Thyroid gland (tissue), 4 donors: ENCODE data around the gene DISP1. TPM values are rescaled to one million over a fixed set of nuclear protein-coding genes. Genes with fewer than 3 reads are reported as not detected.

Source experiments
- DNase-seq, 2 donors: peaks; one replicate each; pipeline ENCODE4 v3.0.0-alpha.2; 2019
- H3K27ac ChIP-seq, 3 donors: fragments of 200-600 bp; sonication (generic); 1 replicate in 2 of 3; 2 replicates in 1 of 3; pipeline ENCODE4 v1.5.1; 2016 to 2019; ENCODE audit warnings: mild to moderate bottlenecking in 1 of 3, moderate library complexity in 1 of 3
- H3K27me3 ChIP-seq: fragments of 200-600 bp; sonication (generic); one replicate; pipeline ENCODE4 v1.5.1; 2019
- H3K36me3 ChIP-seq, 2 donors: fragments of 200-600 bp; sonication (generic); one replicate each; pipeline ENCODE4 v1.5.1; 2016 to 2019
- H3K4me1 ChIP-seq, 2 donors: fragments of 200-600 bp; sonication (generic); one replicate each; pipeline ENCODE4 v1.5.1; 2017 to 2019
- H3K4me3 ChIP-seq, 3 donors: fragments of 200-600 bp; sonication (generic); replicated peaks in 1 of 3; 1 replicate in 2 of 3; 2 replicates in 1 of 3; pipeline ENCODE4 v1.5.1; 2016; ENCODE audit warnings: mild to moderate bottlenecking in 1 of 3
- H3K9me3 ChIP-seq: fragments of 200-600 bp; sonication (generic); one replicate; pipeline ENCODE4 v1.5.1; 2017
- POLR2A ChIP-seq, 2 donors: fragments of 450-650 bp; IDR thresholded peaks; one replicate each; pipeline ENCODE4 v1.6.1; 2017; ENCODE audit warnings: antibody characterized with exemption in 2 of 2, mild to moderate bottlenecking in 2 of 2, moderate library complexity in 1 of 2
- WGBS, 2 donors: methylation state at CpG; one replicate each; pipeline ENCODE4 v1.1.5; 2017; 5-methylcytosine and 5-hydroxymethylcytosine counted together
- intact Hi-C: fragments of 100-400 bp; cut with DNase I; formaldehyde crosslinking; loops from one replicate; pipeline ENCODE4 v1.15.1; 2023
- total RNA-seq, 4 donors: library from RNA; depleted of rRNA; stranded (reverse); fragments of >200 nt; gene quantifications; one replicate each; pipeline ENCODE4 v1.2.3, GENCODE V29; 2016
- TF ChIP-seq, protein P1 (sequence below), 6 experiments: fragments of 200-600 bp in 3 of 6; fragments of 450-650 bp in 3 of 6; sonication (generic) in 3 of 6; IDR thresholded peaks; one replicate each; pipeline ENCODE4 v1.5.1; 2016 to 2019; ENCODE audit warnings: antibody characterized with exemption in 6 of 6, mild to moderate bottlenecking in 2 of 6, inconsistent platforms in 1 of 6, moderate library complexity in 1 of 6

DISP1 gene
- total RNA-seq, 4 donors from 2014 or later = 11.5 to 21.4 (median 15.9) TPM

- TF ChIP-seq POLR2A (IDR thresholded peaks at IDR 0.05) = no peak
- TF ChIP-seq, protein P1, sequence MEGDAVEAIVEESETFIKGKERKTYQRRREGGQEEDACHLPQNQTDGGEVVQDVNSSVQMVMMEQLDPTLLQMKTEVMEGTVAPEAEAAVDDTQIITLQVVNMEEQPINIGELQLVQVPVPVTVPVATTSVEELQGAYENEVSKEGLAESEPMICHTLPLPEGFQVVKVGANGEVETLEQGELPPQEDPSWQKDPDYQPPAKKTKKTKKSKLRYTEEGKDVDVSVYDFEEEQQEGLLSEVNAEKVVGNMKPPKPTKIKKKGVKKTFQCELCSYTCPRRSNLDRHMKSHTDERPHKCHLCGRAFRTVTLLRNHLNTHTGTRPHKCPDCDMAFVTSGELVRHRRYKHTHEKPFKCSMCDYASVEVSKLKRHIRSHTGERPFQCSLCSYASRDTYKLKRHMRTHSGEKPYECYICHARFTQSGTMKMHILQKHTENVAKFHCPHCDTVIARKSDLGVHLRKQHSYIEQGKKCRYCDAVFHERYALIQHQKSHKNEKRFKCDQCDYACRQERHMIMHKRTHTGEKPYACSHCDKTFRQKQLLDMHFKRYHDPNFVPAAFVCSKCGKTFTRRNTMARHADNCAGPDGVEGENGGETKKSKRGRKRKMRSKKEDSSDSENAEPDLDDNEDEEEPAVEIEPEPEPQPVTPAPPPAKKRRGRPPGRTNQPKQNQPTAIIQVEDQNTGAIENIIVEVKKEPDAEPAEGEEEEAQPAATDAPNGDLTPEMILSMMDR (IDR thresholded peaks at IDR 0.05) = peak in 4 of 6 experiments; percentile 53 to 87 (median 69)
- intact Hi-C loops = loop anchor here (5.0 to 10.0 kb wide), 2 partner anchors 290 to 332 kb away; no protein-coding TSS in a partner anchor
- no peaks in the 10 kb centered on the region for H3K27me3 ChIP-seq
- H3K27ac ChIP-seq = no peak overlapping the region
- no peak for DNase-seq
- 13 to 14% methylated on average over 2 of the region's 2 CpGs for WGBS, 2 donors
- no peaks in the 10 kb centered on the region for H3K36me3 ChIP-seq
- peaks cover 0 to 6% of the 10 kb centered on the region in 2 donors for H3K4me1 ChIP-seq
- no peak overlapping the region for H3K4me3 ChIP-seq
- no peaks in the 10 kb centered on the region for H3K9me3 ChIP-seq
Observed at GRCh38 chr1:222792744-222793143, 22.1 kb upstream of the DISP1 start.

- Histone ChIP-seq H3K4me3 (no peak overlapping the region), H3K27ac (peak overlapping the region in 2 of 3 donors; percentile 6 to 10), H3K4me1 (peaks cover 0 to 13% of the 10 kb centered on the region in 2 donors), H3K27me3 (no peaks in the 10 kb centered on the region), H3K36me3 (no peaks in the 10 kb centered on the region), H3K9me3 (no peaks in the 10 kb centered on the region)
- no peak for TF ChIP-seq POLR2A (IDR thresholded peaks at IDR 0.05)
- TF ChIP-seq, protein P1 (IDR thresholded peaks at IDR 0.05) = no peak
- WGBS, 2 donors = 81 to 82% methylated on average over 3 to 6 of the region's 6 CpGs
- intact Hi-C loops = loop anchor here (5.0 to 10.0 kb wide), 2 partner anchors 287 to 330 kb away; no protein-coding TSS in a partner anchor
- DNase-seq = peak; percentile 65 to 75
Observed at GRCh38 chr1:222794656-222795474, 20.0 kb upstream of the DISP1 start.

- no peaks in the 10 kb centered on the region for H3K27me3 ChIP-seq
- DNase-seq = peak; percentile 75 to 78
- intact Hi-C loops = loop anchor here (10.0 kb wide), 1 partner anchor 327 kb away; no protein-coding TSS in a partner anchor
- H3K9me3 ChIP-seq = no peaks in the 10 kb centered on the region
- H3K4me1 ChIP-seq = peaks cover 0 to 13% of the 10 kb centered on the region in 2 donors
- TF ChIP-seq, protein P1 (IDR thresholded peaks at IDR 0.05) = no peak
- no peak for TF ChIP-seq POLR2A (IDR thresholded peaks at IDR 0.05)
- no peak overlapping the region for H3K4me3 ChIP-seq
- no peaks in the 10 kb centered on the region for H3K36me3 ChIP-seq
- H3K27ac ChIP-seq = peak overlapping the region; percentile 28 to 78 (median 64)
Observed at GRCh38 chr1:222798116-222798515, 16.7 kb upstream of the DISP1 start.

GRCh38 chr1:222798975-222799374 lies 15.9 kb upstream of the DISP1 start:
- intact Hi-C loops = loop anchor here (10.0 kb wide), 1 partner anchor 326 kb away; no protein-coding TSS in a partner anchor
- no peaks in the 10 kb centered on the region for H3K9me3 ChIP-seq
- peak overlapping the region in 2 of 3 donors; percentile 7 to 78 for H3K27ac ChIP-seq
- H3K27me3 ChIP-seq = no peaks in the 10 kb centered on the region
- H3K4me1 ChIP-seq = peaks cover 0 to 13% of the 10 kb centered on the region in 2 donors
- 88 to 89% methylated on average over 4 of the region's 4 CpGs for WGBS, 2 donors
- no peak overlapping the region for H3K4me3 ChIP-seq
- TF ChIP-seq, protein P1 (IDR thresholded peaks at IDR 0.05) = no peak
- no peak for TF ChIP-seq POLR2A (IDR thresholded peaks at IDR 0.05)
- no peaks in the 10 kb centered on the region for H3K36me3 ChIP-seq
- DNase-seq = no peak

- WGBS, 2 donors = 86 to 89% methylated on average over 4 of the region's 4 CpGs
- H3K27me3 ChIP-seq = no peaks in the 10 kb centered on the region
- intact Hi-C loops = no loop called here
- H3K4me3 ChIP-seq = no peak overlapping the region
- H3K4me1 ChIP-seq = peaks cover 8 to 15% of the 10 kb centered on the region in 2 donors
- no peak overlapping the region for H3K27ac ChIP-seq
- DNase-seq = no peak
- H3K9me3 ChIP-seq = no peaks in the 10 kb centered on the region
- H3K36me3 ChIP-seq = no peaks in the 10 kb centered on the region
- TF ChIP-seq, protein P1 (IDR thresholded peaks at IDR 0.05) = no peak
- TF ChIP-seq POLR2A (IDR thresholded peaks at IDR 0.05) = no peak
Observed at GRCh38 chr1:222801067-222801466, 13.8 kb upstream of the DISP1 start.
